Skin of body (tissue), 2 donors: ENCODE measurements around the gene CFAP70. TPM values are rescaled to one million over a fixed set of nuclear protein-coding genes. Genes with fewer than 3 reads are reported as not detected.
"Not testable (repeated sequence)": the region's sequence is repeated elsewhere in the genome, so short reads cannot be mapped to it uniquely, and the experiment has no call there.

Source experiments
- DNase-seq: peaks from one replicate; lab custom pipeline; 2025; lab: John Stamatoyannopoulos, UW
- total RNA-seq: library from RNA; depleted of rRNA; stranded (reverse); fragments of >200 nt; gene quantifications from one replicate; pipeline ENCODE4 v1.2.3, GENCODE V29; 2014

CFAP70 gene
- total RNA-seq, 1 donor from 2014 or later: 3.4 TPM

DNA sequence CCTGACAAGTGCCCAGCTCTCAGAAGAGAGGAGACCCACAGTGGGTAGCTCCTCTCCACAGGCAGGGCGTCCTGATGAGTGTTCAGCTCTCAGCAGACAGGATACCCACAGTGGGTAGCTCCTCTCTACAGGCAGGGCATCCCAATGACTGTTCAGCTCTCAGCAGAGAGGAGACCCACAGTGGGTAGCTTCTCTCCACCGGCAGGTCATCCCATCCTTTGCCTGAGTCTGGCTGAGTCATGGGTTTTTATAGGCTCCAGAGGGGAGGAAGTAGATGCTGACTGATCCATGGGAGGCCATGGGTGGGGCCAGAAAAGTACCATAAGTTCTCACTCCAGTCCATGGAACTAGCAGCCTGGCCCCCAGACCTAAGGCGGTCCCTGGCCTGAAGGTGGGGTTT lies 18.5 kb downstream of the CFAP70 start:
- no peak for DNase-seq

DNA sequence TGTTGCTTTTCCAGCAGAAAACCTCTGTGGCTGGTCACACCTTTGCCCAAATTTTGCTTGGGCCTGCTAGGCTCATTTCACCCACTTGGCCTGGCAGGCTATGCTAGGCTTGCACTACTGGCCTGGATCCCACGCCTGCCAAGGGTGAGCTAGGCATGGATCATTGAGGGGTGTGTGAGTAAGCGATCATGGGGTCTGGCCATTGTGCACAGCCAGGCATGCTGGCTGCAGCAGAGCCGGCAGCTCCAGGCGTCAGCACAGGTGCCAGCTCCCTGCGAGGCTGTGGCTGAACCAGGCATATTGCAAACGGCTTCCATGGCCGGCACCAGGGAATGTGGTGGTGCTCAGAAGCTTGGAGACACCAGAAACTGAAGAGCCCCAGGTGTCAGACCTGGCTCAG lies 19.2 kb downstream of the CFAP70 start:
- no peak for DNase-seq

GRCh38 chr10:73338801-73339368 lies 19.8 kb downstream of the CFAP70 start:
- DNase-seq: no peak

DNA sequence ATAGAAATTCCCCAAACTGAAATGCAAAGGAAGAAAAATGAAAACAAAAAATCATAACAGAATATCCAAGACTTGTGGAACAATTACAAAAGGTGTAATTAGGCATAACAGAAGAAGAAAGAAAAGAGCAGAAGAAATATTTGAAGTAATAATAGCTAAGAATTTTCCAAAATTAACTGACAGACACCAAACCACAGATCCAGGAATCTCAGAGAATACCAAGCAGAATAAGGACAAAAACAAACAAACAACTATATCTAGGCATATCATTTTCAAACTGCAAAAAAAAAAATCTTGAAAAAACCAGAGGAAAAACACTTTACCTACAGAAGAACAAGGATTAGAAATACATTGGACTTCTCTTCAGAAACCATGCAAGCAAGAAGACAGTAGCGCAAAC lies 25.5 kb downstream of the CFAP70 start:
- DNase-seq: no peak

DNA sequence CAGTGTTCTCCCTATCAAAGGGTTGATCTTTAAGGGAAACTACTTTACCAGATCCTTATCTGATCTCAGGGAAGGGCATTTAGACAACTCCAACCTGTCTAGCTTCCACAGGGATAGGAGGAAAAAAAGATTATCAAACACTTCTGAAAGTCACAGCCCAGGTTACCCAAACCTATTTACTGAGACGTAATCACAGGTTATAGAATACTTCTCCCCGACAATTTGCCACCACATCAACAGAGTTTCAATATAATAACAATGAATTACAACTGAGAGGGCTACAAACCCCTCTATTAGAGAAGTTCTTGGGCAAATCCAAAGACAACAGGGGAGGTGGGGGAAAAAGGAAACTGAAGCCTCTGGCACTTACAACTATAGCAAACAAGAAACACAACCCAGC lies 26.3 kb downstream of the CFAP70 start:
- DNase-seq: no peak

DNA sequence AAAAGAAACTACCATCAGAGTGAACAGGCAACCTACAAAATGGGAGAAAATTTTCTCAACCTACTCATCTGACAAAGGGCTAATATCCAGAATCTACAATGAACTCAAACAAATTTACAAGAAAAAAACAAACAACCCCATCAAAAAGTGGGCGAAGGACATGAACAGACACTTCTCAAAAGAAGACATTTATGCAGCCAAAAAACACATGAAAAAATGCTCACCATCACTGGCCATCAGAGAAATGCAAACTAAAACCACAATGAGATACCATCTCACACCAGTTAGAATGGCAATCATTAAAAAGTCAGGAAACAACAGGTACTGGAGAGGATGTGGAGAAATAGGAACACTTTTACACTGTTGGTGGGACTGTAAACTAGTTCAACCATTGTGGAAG lies 30.1 kb downstream of the CFAP70 start:
- not testable (repeated sequence) for DNase-seq

GRCh38 chr10:73325290-73325689 lies 33.4 kb downstream of the CFAP70 start:
- DNase-seq: not testable (repeated sequence)

DNA sequence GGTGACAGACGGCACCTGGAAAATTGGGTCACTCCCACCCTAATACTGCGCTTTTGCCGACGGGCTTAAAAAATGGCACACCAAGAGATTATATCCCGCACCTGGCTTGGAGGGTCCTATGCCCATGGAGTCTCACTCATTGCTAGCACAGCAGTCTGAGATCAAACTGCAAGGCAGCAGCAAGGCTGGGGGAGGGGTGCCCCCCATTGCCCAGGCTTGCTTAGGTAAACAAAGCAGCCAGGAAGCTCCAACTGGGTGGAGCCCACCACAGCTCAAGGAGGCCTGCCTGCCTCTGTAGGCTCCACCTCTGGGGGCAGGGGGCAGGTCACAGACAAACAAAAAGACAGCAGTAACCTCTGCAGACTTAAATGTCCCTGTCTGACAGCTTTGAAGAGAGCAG lies 35.1 kb downstream of the CFAP70 start:
- not testable (repeated sequence) for DNase-seq

- DNase-seq: no peak
Observed at GRCh38 chr10:73310475-73310874, 48.2 kb downstream of the CFAP70 start.

DNA sequence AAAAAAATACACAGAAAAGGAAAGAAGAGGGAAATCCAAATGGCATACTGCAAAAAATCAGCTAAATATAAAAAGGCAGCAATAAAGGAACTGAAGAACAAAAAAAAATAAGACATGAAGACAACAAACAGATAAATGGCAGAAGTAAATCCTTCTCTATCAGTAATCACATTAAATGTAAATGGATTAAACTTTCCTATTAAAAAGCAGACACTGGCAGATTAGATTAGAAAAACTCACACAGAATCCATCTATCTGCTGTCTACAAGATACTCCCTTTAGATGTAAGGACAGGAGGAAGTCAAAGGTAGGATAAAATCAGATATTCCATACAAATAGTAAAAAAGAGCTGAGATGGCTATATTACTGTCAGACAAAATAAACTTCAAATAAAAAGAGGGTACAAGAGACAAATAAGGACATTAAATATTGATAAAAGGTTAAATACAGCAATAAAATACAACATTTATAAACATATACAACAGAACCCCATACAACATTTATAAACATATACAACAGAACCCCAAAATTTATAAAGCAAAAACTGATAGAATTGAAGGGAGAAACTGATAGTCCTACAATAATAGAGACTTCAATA lies 51.4 kb downstream of the CFAP70 start:
- no peak for DNase-seq

GRCh38 chr10:73306171-73306708 lies 52.4 kb downstream of the CFAP70 start:
- DNase-seq: no peak

DNA sequence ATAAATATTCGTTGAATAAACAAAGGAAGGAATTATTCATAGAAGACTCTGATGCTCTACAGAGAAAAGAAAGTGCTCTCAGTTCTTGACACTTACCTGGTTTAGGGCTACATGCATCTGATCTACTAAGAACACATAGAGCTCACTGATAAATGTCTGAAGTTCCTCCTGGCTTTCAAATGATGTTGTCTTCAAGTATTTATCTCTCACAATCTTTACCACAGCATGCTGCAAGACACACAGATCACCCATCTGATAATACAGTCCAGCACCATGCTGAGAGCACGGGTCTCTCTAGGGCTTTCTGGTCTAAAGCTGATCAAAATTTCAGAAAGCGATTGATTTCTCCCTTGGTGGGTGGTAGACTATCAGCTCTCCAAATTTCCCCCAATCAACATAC lies 61.7 kb downstream of the CFAP70 start:
- DNase-seq: no peak

GRCh38 chr10:73293461-73293860 lies 65.2 kb downstream of the CFAP70 start:
- DNase-seq: no peak

- DNase-seq: no peak
Observed at GRCh38 chr10:73289958-73290357, 68.7 kb downstream of the CFAP70 start.

GRCh38 chr10:73287441-73287840 lies 71.2 kb downstream of the CFAP70 start:
- no peak for DNase-seq

- no peak for DNase-seq
Observed at GRCh38 chr10:73281097-73281496, 77.6 kb downstream of the CFAP70 start.

- no peak for DNase-seq
Observed at GRCh38 chr10:73264423-73264822, 94.2 kb downstream of the CFAP70 start.

DNA sequence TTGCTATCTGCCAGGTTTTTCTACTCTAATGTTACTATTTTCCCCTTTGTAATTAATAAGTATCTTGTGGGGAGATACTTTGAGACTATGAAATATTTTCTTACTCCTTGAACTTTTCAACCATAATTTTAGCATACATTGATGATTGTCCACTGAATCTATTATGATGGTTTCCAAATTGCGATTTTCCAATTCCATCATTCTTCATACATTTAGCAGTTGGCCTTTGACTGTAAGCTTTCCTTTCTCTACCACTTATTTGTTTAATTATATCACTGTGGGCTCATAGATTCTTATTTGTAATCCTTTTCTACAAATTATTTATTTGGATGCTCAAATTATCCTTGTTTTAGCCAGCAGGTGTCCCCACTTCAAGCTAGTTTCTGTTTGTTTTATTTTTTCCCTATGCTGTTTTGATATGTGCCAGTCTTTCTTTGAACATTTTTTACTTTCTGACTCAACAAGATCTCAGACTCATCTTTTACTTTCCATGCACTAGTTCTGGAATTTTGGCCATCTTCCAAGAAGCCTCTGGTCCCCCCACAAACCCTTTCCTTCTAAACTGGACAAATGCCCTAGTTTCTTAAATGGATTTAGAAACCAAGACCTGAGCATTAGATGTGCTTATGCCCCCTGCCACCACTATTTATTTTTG lies 94.8 kb downstream of the CFAP70 start:
- DNase-seq: no peak

GRCh38 chr10:73262880-73263555 lies 95.6 kb downstream of the CFAP70 start:
- no peak for DNase-seq

GRCh38 chr10:73262105-73262730 lies 96.4 kb downstream of the CFAP70 start:
- no peak for DNase-seq

GRCh38 chr10:73261362-73261995 lies 97.2 kb downstream of the CFAP70 start:
- no peak for DNase-seq
